WTC11 (cell line): ENCODE results near the gene RAMP3.

Experiments used
- ATF3 ChIP-seq: sonication (generic); formaldehyde crosslinking; conservative IDR thresholded peaks from 2 replicates; pipeline ENCODE4 v1.8.1; 2022; ENCODE audit warnings: mild to moderate bottlenecking, missing genetic modification reagents
- JAZF1 ChIP-seq: fragments of 250-450 bp; sonication (Bioruptor Pico); IDR thresholded peaks from 2 replicates; pipeline ENCODE4 v1.9.0; 2021; ENCODE audit warnings: moderate library complexity, mild to moderate bottlenecking, inconsistent platforms
- TEAD4 ChIP-seq: sonication (generic); formaldehyde crosslinking; IDR thresholded peaks from 2 replicates; pipeline ENCODE4 v1.8.0; 2022; ENCODE audit warnings: mild to moderate bottlenecking, missing genetic modification reagents
- TF ChIP-seq, protein P1 (sequence below): sonication (generic); formaldehyde crosslinking; IDR thresholded peaks from 2 replicates; pipeline ENCODE4 v1.8.0; 2022; ENCODE audit warnings: mild to moderate bottlenecking, missing genetic modification reagents
- TF ChIP-seq, protein P2 (sequence below): fragments of 200-600 bp; IDR thresholded peaks from 2 replicates; pipeline ENCODE4 v1.8.0; 2022; ENCODE audit warnings: antibody characterized with exemption

GRCh38 chr7:45133877-45134276 is 23.7 kb upstream of the RAMP3 start:
- TF ChIP-seq JAZF1 (CRISPR knock-in tag), result no peak
- TF ChIP-seq, protein P1, sequence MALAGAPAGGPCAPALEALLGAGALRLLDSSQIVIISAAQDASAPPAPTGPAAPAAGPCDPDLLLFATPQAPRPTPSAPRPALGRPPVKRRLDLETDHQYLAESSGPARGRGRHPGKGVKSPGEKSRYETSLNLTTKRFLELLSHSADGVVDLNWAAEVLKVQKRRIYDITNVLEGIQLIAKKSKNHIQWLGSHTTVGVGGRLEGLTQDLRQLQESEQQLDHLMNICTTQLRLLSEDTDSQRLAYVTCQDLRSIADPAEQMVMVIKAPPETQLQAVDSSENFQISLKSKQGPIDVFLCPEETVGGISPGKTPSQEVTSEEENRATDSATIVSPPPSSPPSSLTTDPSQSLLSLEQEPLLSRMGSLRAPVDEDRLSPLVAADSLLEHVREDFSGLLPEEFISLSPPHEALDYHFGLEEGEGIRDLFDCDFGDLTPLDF (CRISPR knock-in tag), result no peak
- no peak for TF ChIP-seq TEAD4 (CRISPR knock-in tag)
- TF ChIP-seq, protein P2, sequence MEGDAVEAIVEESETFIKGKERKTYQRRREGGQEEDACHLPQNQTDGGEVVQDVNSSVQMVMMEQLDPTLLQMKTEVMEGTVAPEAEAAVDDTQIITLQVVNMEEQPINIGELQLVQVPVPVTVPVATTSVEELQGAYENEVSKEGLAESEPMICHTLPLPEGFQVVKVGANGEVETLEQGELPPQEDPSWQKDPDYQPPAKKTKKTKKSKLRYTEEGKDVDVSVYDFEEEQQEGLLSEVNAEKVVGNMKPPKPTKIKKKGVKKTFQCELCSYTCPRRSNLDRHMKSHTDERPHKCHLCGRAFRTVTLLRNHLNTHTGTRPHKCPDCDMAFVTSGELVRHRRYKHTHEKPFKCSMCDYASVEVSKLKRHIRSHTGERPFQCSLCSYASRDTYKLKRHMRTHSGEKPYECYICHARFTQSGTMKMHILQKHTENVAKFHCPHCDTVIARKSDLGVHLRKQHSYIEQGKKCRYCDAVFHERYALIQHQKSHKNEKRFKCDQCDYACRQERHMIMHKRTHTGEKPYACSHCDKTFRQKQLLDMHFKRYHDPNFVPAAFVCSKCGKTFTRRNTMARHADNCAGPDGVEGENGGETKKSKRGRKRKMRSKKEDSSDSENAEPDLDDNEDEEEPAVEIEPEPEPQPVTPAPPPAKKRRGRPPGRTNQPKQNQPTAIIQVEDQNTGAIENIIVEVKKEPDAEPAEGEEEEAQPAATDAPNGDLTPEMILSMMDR, result no peak
- no peak for TF ChIP-seq ATF3 (CRISPR knock-in tag)
